SK-N-SH (cell line): ENCODE measurements around the gene CSF2RB. TPM values are rescaled to one million over a fixed set of nuclear protein-coding genes. Genes with fewer than 3 reads are reported as not detected.

ENCODE experiments used
- CTCF ChIA-PET: fragments of 300-600, 350-600 bp; formaldehyde crosslinking; extraction: SDS; loops from one replicate; lab custom pipeline; 2021; lab: Yijun Ruan, JAX
- POLR2A ChIA-PET: fragments of 350-600 bp; sonication (Branson Sonifier 250); formaldehyde crosslinking; extraction: SDS; loops from one replicate; lab custom pipeline; 2020; ENCODE audit warnings: antibody characterized with exemption, inconsistent platforms; lab: Yijun Ruan, JAX
- DNase-seq: peaks from one replicate; pipeline ENCODE4 v3.0.0; 2012
- H2AFZ ChIP-seq: fragments of 200-600 bp; sonication (generic); 2 replicates; pipeline ENCODE4 v1.8.1; 2016; ENCODE audit warnings: antibody characterized with exemption, mild to moderate bottlenecking, low read depth
- H3F3A ChIP-seq: fragments of 200-600 bp; sonication (generic); replicated peaks from 2 replicates; pipeline ENCODE3; 2016; ENCODE audit warnings: antibody characterized with exemption, mild to moderate bottlenecking; ENCODE audit not compliant: insufficient read depth
- H3K27ac ChIP-seq, 2 experiments: fragments of 200-500 bp in 1 of 2; fragments of 200-600 bp in 1 of 2; sonication (Bioruptor generic) in 1 of 2; sonication (generic), shearing (Covaris generic) in 1 of 2; 2 replicates each; pipeline versions ENCODE4 v1.5.1 to v1.6.1; 2014 to 2016; ENCODE audit warnings: low read depth in 2 of 2, inconsistent platforms in 1 of 2, low read length in 1 of 2, mild to moderate bottlenecking in 1 of 2, mixed read lengths in 1 of 2
- H3K27me3 ChIP-seq: fragments of 200-600 bp; sonication (generic), shearing (Covaris generic); 2 replicates; pipeline ENCODE4 v1.6.1; 2016; ENCODE audit warnings: mixed run types; ENCODE audit not compliant: insufficient read depth
- H3K36me3 ChIP-seq, 2 experiments: fragments of 200-500 bp in 1 of 2; fragments of 200-600 bp in 1 of 2; sonication (Bioruptor generic) in 1 of 2; sonication (generic) in 1 of 2; replicated peaks in 1 of 2; 2 replicates each; pipeline versions ENCODE3 to v1.5.1; 2014 to 2016; ENCODE audit warnings: low read length in 1 of 2, mild to moderate bottlenecking in 1 of 2; ENCODE audit not compliant: insufficient read depth in 2 of 2, control insufficient read depth in 1 of 2
- H3K4me1 ChIP-seq, 2 experiments: fragments of 200-500 bp in 1 of 2; fragments of 200-600 bp in 1 of 2; sonication (Bioruptor generic) in 1 of 2; sonication (generic), shearing (Covaris generic) in 1 of 2; 2 replicates each; pipeline versions ENCODE4 v1.5.1 to v1.6.1; 2014 to 2016; ENCODE audit warnings: low read depth in 1 of 2, low read length in 1 of 2, mixed run types in 1 of 2; ENCODE audit not compliant: insufficient read depth in 2 of 2, control insufficient read depth in 1 of 2
- H3K4me2 ChIP-seq: fragments of 200-600 bp; sonication (generic), shearing (Covaris generic); 2 replicates; pipeline ENCODE4 v1.6.1; 2017; ENCODE audit warnings: mixed run types
- H3K4me3 ChIP-seq, 2 experiments: fragments of 200-500 bp in 1 of 2; fragments of 200-600 bp in 1 of 2; sonication (Bioruptor generic) in 1 of 2; sonication (generic), shearing (Covaris generic) in 1 of 2; 2 replicates each; pipeline versions ENCODE4 v1.5.1 to v1.8.1; 2014 to 2016; ENCODE audit warnings: low read depth in 2 of 2, inconsistent platforms in 1 of 2, low read length in 1 of 2, mild to moderate bottlenecking in 1 of 2, mixed read lengths in 1 of 2, moderate library complexity in 1 of 2
- H3K79me2 ChIP-seq: fragments of 200-600 bp; sonication (generic); 2 replicates; pipeline ENCODE4 v1.8.1; 2017; ENCODE audit warnings: mild to moderate bottlenecking; ENCODE audit not compliant: insufficient read depth
- H3K9ac ChIP-seq: fragments of 200-600 bp; sonication (generic); 2 replicates; pipeline ENCODE4 v1.6.1; 2017; ENCODE audit warnings: mixed run types
- H3K9me2 ChIP-seq: fragments of 200-600 bp; sonication (generic); 2 replicates; pipeline ENCODE4 v1.6.1; 2017; ENCODE audit warnings: mixed run types
- H3K9me3 ChIP-seq: fragments of 200-600 bp; sonication (generic); 2 replicates; pipeline ENCODE4 v1.6.1; 2017; ENCODE audit warnings: mixed run types, mild to moderate bottlenecking, moderate library complexity
- H4K20me1 ChIP-seq: fragments of 200-600 bp; sonication (generic); 2 replicates; pipeline ENCODE4 v1.6.1; 2017; ENCODE audit warnings: mild to moderate bottlenecking, mixed run types; ENCODE audit not compliant: insufficient read depth
- CHD2 ChIP-seq: fragments of 150-350 bp; IDR thresholded peaks from 2 replicates; pipeline ENCODE4 v1.6.1; 2018; ENCODE audit warnings: low read length; ENCODE audit not compliant: partially characterized antibody
- ELF1 ChIP-seq: IDR thresholded peaks from 2 replicates; pipeline ENCODE4 v1.4.0; 2012
- EP300 ChIP-seq, 2 experiments: IDR thresholded peaks; 2 replicates each; pipeline versions ENCODE4 v1.4.0 to v1.6.1; 2012; ENCODE audit warnings: borderline replicate concordance in 1 of 2, low read depth in 1 of 2, low read length in 1 of 2
- EZH2phosphoT487 ChIP-seq: fragments of 200-600 bp; sonication (generic); IDR thresholded peaks from 2 replicates; pipeline ENCODE4 v1.6.1; 2017; ENCODE audit warnings: low read depth, mixed run types, mild to moderate bottlenecking, antibody characterized with exemption, moderate library complexity, borderline replicate concordance
- FOXM1 ChIP-seq: IDR thresholded peaks from 2 replicates; pipeline ENCODE4 v1.4.0; 2012; ENCODE audit warnings: low read depth, mild to moderate bottlenecking
- GABPA ChIP-seq: IDR thresholded peaks from 2 replicates; pipeline ENCODE4 v1.4.0; 2012; ENCODE audit warnings: low read depth, mild to moderate bottlenecking
- GATA2 ChIP-seq: sonication (generic); formaldehyde crosslinking; IDR thresholded peaks from 2 replicates; pipeline ENCODE4 v1.5.0; 2020; ENCODE audit warnings: mild to moderate bottlenecking, missing genetic modification reagents
- IRF3 ChIP-seq: fragments of 150-350 bp; IDR thresholded peaks from 2 replicates; pipeline ENCODE4 v1.6.1; 2016; ENCODE audit warnings: mild to moderate bottlenecking, low read depth, low read length
- MAX ChIP-seq: IDR thresholded peaks from 2 replicates; pipeline ENCODE4 v1.4.0; 2012; ENCODE audit warnings: low read depth
- MEF2A ChIP-seq: IDR thresholded peaks from 2 replicates; pipeline ENCODE4 v1.4.0; 2012; ENCODE audit warnings: low read depth, borderline replicate concordance
- MXI1 ChIP-seq: IDR thresholded peaks from 2 replicates; pipeline ENCODE4 v1.6.1; 2012; ENCODE audit warnings: mild to moderate bottlenecking, low read depth, low read length, improper control_type of control experiment
- NFIC ChIP-seq: IDR thresholded peaks from 2 replicates; pipeline ENCODE4 v1.4.0; 2012; ENCODE audit warnings: borderline replicate concordance
- POLR2AphosphoS5 ChIP-seq: IDR thresholded peaks from 2 replicates; pipeline ENCODE4 v1.6.1; 2012; ENCODE audit warnings: low read depth, low read length
- RFX5 ChIP-seq: IDR thresholded peaks from 2 replicates; pipeline ENCODE4 v1.6.1; 2012; ENCODE audit warnings: mild to moderate bottlenecking, improper control_type of control experiment, low read length
- RXRA ChIP-seq: IDR thresholded peaks from 2 replicates; pipeline ENCODE4 v1.4.0; 2012; ENCODE audit warnings: low read depth, mild to moderate bottlenecking, borderline replicate concordance
- TCF12 ChIP-seq: IDR thresholded peaks from 2 replicates; pipeline ENCODE4 v1.4.0; 2012
- ZBTB33 ChIP-seq: IDR thresholded peaks from 2 replicates; pipeline ENCODE4 v1.4.0; 2012; ENCODE audit warnings: low read depth, borderline replicate concordance
- WGBS: methylation state at CpG from one replicate; pipeline ENCODE4 v1.1.6; 2017; ENCODE audit warnings: low lambda C conversion rate; 5-methylcytosine and 5-hydroxymethylcytosine counted together
- polyA plus RNA-seq, 3 experiments: library from polyadenylated mRNA; depleted of rRNA; stranded (reverse); fragments of >200 nt; gene quantifications; 2 replicates each; pipeline ENCODE4 v1.2.3, GENCODE V29; 2012

CSF2RB gene
- polyA plus RNA-seq, 1 of the 3 experiments (the other 2 are of a cell fraction): not detected

DNA sequence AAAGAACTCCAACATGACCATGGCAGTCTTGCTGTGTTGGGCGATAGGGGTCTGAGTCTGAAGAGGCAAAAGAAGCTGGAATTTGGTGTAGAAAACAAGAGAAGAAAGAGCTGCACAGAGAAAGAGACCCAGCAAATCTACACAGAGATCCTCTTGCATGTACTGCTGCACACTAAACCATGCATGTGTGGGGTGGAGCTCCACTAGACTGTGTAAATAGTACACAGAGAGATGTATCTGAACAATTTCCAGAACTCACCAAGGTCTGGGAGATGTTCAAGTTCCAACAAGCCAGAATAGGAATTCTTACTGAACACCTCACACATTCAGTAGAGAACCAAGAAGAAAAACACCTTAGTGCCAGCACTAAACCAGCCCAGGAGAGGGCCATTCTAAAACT lies 42.3 kb downstream of the CSF2RB start:
- no peaks in the 10 kb centered on the region for H3K27me3 ChIP-seq
- ChIA-PET POLR2A (no interaction called here), CTCF (interaction anchor here (0.9 to 1.2 kb wide), 3 partner anchors 22 to 199 kb away, joined by 3 read pairs; no protein-coding TSS in a partner anchor)
- H3F3A ChIP-seq: no peaks in the 10 kb centered on the region
- no peaks in the 10 kb centered on the region for H3K36me3 ChIP-seq
- no peaks in the 10 kb centered on the region for H3K9me3 ChIP-seq
- no peak for DNase-seq
- H3K27ac ChIP-seq: no peak overlapping the region
- H3K79me2 ChIP-seq: no peaks in the 10 kb centered on the region
- TF ChIP-seq MEF2A (no peak), CHD2 (no peak), FOXM1 (no peak), EP300 (IDR thresholded peaks at IDR 0.05; ENCODE audit: borderline replicate concordance in 1 of 2, low read depth in 1 of 2, low read length in 1 of 2) (no peak), RFX5 (no peak), IRF3 (no peak), MXI1 (no peak), ELF1 (no peak), GABPA (no peak), RXRA (no peak), NFIC (no peak), GATA2 (CRISPR knock-in tag) (no peak), TCF12 (no peak), POLR2AphosphoS5 (no peak)
- no peaks in the 10 kb centered on the region for H4K20me1 ChIP-seq
- 39% methylated on average over 1 of the region's 1 CpG for WGBS
- no peak overlapping the region for H3K4me3 ChIP-seq
- H3K9ac ChIP-seq: no peak overlapping the region
- H3K9me2 ChIP-seq: no peaks in the 10 kb centered on the region
- H3K4me2 ChIP-seq: no peak overlapping the region
- no peaks in the 10 kb centered on the region for H3K4me1 ChIP-seq
- no peak overlapping the region for H2AFZ ChIP-seq

GRCh38 chr22:36958366-36958765 lies 44.9 kb downstream of the CSF2RB start:
- Histone ChIP-seq H3K79me2 (no peaks in the 10 kb centered on the region), H2AFZ (no peak overlapping the region), H3K27me3 (no peaks in the 10 kb centered on the region), H3K4me3 (no peak overlapping the region), H3K4me1 (no peaks in the 10 kb centered on the region), H3K36me3 (no peaks in the 10 kb centered on the region), H3F3A (no peaks in the 10 kb centered on the region), H3K27ac (no peak overlapping the region), H3K9me2 (no peaks in the 10 kb centered on the region), H3K9ac (no peak overlapping the region), H3K9me3 (no peaks in the 10 kb centered on the region), H4K20me1 (no peaks in the 10 kb centered on the region), H3K4me2 (no peak overlapping the region)
- 2% methylated on average over 2 of the region's 2 CpGs for WGBS
- ChIA-PET CTCF (interaction anchor here (0.6 to 1.1 kb wide), 3 partner anchors 40 to 201 kb away, joined by 3 to 5 read pairs (median 3); no protein-coding TSS in a partner anchor), POLR2A (no interaction called here)
- TF ChIP-seq MAX (no peak), EP300 (IDR thresholded peaks at IDR 0.05; ENCODE audit: borderline replicate concordance in 1 of 2, low read depth in 1 of 2, low read length in 1 of 2) (no peak), EZH2phosphoT487 (no peak), ZBTB33 (no peak)
- no peak for DNase-seq
